CD1c-positive myeloid dendritic cell (primary cell): ENCODE measurements around the gene AFDN.

Experiments
- DNase-seq: peaks from one replicate; pipeline ENCODE4 v3.0.0-alpha.2; 2016; ENCODE audit errors: extremely low spot score

The AFDN gene

DNA sequence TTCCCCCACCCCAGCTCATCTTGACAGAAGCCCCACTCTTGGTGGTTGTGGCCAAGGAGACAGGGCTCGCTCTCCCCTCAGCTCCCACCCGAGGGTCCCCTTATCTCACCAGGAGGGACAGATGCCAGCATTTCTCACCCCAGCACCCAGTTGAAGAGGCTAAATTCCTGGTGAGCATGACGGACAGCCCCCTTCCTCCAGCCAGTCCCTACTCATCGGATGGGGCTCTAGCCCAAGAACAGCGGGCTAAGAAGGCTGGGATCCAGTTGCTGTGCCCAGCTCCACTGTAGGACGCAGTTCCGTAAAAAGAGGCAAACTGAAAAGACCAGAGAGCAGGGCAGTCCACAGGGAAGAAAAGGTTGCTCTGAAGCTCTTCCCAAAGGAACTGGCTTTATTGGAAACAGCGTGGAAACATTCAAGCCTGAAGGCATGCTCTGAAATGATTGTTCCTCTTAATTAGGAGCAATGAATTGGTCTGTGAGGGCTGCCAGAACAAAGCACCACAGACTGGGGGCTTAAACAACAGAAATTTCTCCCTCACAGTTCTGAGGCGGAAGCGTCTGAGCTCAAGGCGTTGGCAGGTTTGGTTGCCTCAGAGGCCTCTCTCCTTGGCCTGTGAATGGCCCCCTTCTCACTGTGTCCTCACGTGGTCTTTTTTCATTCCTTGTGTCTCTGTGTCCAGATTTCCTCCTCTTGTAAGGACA, 152.9 kb downstream of the AFDN start:
- no peak for DNase-seq

GRCh38 chr6:167980911-167981580, 154.3 kb downstream of the AFDN start:
- no peak for DNase-seq

- DNase-seq, result no peak
These were observed 155.3 kb downstream of the AFDN start for GRCh38 chr6:167981916-167982462.

DNA sequence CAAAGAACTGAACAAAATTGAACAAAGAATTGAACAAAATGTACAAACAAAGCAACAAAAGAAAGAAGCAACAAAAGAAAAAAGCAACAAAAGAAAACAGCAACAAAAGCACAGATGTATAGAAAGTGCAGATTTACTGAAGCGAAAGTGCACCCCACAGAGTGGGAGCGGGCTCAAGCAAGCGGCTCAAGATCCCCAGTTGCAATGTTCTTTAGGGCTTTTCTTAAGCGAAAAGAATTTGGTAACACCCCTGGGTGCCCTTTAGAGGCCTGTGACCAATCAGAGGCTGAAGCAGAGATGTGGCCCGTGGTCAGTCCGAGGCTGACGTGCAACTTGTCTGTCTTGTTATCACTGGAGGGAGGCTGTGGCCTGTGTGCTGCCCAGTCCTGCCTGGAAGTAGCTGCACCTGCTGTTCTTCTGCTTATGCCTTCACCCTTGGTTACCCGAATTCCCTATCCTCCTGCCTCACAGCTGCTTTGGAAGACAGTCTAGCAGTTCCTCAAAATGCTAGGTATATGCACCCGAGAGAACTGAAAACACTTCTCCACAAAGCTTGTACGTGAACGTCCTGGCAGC, 157.5 kb downstream of the AFDN start:
- DNase-seq, result no peak

GRCh38 chr6:167984876-167985604, 158.3 kb downstream of the AFDN start:
- no peak for DNase-seq

GRCh38 chr6:167985911-167986595, 159.3 kb downstream of the AFDN start:
- no peak for DNase-seq

DNA sequence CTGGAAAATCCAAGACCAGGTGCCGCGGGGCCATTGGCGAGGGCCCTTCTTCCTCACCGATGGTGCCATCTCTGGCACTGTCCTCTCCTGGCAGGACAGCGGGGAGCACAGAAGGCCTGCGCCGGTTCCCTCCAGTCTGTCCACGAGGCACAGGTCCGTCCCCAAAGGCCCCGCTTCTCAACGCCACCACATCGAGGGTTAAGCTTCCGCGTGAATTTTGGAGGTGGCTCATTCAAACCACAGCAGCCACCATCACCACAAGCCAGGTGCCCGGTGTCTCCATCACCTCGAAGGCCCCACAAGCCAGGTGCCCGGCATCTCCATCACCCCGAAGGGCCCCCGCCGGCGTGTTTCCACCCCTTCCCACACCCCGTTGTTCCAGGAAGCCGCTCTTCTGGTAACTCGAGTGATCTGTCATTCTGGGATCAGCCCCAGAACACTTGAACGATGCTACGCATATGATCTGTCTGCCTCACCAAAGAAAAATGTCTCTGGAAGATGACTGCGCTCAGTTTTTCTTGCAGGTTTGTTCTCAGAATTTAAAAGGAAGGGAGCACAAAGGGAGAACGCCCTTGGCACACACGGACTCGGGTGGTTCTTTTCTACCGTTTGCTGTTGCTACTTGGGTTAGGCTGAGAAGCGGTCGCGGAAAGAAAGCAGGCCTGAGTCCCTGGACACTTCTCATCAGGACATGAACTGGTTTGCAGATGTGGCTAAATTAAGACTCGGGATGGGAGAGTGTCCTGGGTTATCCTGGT, 160.9 kb downstream of the AFDN start:
- no peak for DNase-seq

DNA sequence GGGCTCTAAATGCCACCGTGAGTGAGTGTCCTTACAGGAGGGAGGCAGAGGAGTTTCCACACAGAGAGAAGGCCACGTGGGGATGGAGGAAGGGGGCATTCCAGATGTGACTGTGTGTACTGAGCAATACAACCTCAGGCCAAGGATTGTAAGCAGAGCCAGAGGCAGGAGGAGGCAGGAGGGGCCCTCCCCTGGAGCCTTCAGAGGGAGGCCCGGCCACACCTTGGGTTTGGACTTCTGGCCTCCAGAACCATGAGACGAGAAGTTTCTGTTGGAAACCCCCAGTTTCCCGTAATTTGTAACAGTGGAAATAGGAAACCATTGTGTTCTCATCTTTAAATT, 161.4 kb downstream of the AFDN start:
- no peak for DNase-seq

GRCh38 chr6:167988945-167989841, 162.5 kb downstream of the AFDN start:
- no peak for DNase-seq

- no peak for DNase-seq
These were observed 163.6 kb downstream of the AFDN start for GRCh38 chr6:167990016-167990945.

- DNase-seq, result no peak
These were observed 166.5 kb downstream of the AFDN start for GRCh38 chr6:167993169-167993568.

GRCh38 chr6:167993831-167994230, 167.1 kb downstream of the AFDN start:
- DNase-seq, result no peak

DNA sequence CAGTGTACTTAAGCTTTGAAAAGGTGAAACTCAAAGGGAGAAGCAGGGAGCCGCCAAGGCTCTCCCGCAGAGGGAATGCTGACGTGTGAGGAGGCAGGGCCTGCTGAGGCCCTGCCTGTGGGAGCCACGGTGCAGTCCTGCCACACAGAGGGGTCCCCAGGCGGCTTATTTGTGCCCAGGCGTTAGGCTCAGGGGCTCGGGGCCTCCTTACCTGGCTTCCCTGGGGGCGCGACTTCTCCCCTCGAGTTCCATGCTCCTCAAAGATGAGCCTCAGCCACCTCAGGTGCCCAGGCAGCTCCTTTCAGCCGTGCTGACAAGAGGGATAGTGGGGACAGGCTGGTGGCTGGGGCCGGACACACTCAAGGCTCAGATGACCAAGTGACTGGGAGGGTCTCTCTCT, 168.6 kb downstream of the AFDN start:
- DNase-seq, result no peak

DNA sequence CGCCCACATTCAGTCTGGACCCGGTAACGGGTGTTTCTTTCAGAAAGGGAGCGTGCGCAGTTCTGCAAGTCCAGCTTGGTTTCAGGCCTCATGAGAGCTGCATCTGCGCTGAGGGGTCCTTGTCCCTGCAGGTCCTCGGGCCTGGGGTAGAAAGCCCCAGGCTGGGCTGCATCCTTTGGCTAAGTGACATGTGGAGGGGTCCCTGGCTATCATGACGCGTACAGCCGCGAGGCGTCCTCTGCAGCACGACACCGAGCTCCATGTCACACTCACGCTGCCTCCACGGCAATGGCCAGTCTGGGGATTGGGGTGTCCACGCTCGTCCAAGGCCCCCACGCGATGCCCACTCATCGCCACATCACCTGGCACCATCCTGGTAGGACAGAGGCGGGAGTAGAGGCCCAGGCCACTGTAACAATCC, 169.0 kb downstream of the AFDN start:
- DNase-seq, result no peak

- no peak for DNase-seq
These were observed 169.9 kb downstream of the AFDN start for GRCh38 chr6:167996424-167997199.

DNA sequence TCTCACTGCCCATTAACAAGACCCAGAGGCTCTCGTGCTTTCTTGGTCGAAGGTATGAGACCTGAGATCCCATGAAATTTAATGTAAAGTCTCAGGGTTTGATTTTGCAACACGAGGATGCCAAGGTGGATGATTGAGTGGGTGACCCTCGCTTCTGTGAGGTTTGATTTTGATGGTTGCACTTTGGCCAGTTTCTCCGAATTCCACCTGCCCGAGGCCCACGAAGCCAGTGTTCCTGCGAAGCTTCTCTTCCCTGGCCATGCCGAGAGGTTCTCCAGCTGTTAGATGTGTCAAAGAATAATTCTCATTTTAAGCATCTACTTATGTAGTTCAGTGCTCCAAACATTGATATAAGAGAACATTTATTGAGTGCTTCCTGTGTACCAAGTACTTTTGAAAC, 170.9 kb downstream of the AFDN start, which contains the start of gene KIF25:
Gene KIF25, plus strand, starts transcription at position 30 of the 400 bp plus-strand sequence. CDS start 31,915 bp downstream, outside the sequence.
- DNase-seq, result no peak

- DNase-seq, result no peak
These were observed 171.5 kb downstream of the AFDN start for GRCh38 chr6:167998215-167998614.
